ENCODE measurements around the gene CDCA5.
"Not testable (repeated sequence)": the region's sequence is repeated elsewhere in the genome, so short reads cannot be mapped to it uniquely, and the experiment has no call there.

CDCA5 gene

DNA sequence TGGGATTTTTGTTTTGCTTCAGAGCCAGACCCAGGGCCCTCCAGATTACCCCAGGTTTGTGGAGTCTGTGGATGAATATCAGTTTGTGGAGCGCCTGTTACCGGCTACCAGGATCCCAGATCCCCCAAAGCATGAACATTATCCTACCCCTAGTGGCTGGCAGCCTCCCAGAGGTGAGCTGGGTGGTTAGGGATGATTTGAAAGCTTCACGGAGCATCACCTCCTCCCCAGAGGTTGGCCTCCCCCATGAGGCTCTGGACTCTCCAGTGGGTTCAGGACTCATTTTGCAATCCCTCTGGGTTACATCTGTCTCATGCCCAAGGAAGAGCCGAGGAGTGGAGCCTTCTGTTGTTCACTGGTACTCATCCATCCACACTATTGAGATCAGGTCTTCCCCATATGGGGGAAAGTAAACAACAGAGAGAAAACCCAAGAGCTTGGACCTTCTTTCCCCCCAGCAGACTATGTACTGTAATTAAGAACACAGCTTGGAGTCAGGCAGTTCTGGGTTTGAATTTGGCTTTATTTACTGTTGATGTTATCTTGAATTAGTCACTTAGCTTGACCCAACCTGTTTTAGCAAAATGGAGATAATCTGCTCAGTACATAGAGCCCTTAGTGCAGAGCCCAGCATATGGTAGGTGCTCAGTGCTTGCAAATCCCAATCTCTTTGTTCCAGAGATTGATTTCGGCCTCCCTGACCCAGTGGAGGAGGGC, 40.8 kb upstream of the CDCA5 start:
- Histone ChIP-seq H3K27me3 (ENCODE audit: insufficient read depth, insufficient read length) (no peaks in the 10 kb centered on the region), H3K9me3 (ENCODE audit: insufficient read depth, low read length) (no peaks in the 10 kb centered on the region), H3K4me1 (ENCODE audit: insufficient read depth, insufficient read length) (peaks cover 12% of the 10 kb centered on the region), H3K4me3 (ENCODE audit: insufficient read length, low read depth) (no peak overlapping the region), H3K9ac (ENCODE audit: insufficient read length, low read depth) (no peak overlapping the region), H3K36me3 (ENCODE audit: insufficient read depth, insufficient read length, low read length) (peaks cover 84% of the 10 kb centered on the region)
- DNase-seq (ENCODE audit: low read depth, low spot score), result no peak
- TF ChIP-seq YY1 (IDR thresholded peaks at IDR 0.05; ENCODE audit: insufficient read depth, insufficient read length), result no peak
- TF ChIP-seq SUZ12 (IDR thresholded peaks at IDR 0.05; ENCODE audit: extremely low read depth, insufficient read depth, insufficient read length), result no peak
- TF ChIP-seq ZNF274 (IDR thresholded peaks at IDR 0.05; ENCODE audit: low read depth, low read length), result no peak

DNA sequence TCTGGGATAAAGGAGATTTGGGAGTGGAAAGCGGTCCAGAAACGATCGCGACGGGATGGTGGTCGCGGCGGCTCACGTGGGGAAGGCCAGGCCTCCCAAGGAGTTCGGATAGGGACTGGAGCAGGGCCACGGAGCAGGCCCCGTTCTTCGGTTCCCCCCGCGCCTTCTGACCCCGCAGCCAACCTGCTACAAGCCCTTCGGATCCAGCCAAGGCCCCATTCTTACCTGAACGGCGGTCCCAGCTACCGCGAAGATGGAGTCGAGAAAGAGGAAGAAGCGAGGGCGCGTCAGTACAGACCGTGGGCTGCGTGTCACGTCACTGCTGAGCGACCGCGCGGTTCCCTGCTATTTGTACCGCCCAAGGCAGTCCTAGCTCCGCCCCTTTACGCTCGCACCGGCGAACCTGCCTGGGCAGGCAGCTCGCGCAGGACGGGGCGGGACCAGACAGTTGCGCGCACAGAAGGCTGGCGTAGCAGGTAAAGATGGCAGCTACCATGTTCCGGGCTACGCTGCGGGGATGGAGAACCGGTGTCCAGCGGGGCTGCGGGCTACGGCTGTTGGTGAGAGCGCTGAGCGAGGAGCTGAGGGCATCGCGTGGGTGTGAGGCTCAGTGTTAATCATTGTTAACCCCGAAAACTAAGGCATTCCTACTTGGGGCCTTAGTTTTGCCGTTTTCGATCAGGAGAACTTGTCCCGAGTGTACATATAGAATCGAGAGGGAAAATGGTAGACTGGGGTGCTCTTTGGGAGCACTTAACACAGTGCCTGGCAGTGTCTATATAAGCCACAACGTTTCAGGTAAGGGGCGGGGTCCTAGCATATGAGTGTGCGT, 38.2 kb upstream of the CDCA5 start, which contains the start of the genes FAU and MRPL49:
FAU (minus strand) TSS at position 270 of the 832 bp plus-strand sequence. CDS start 321 bp downstream, outside the sequence.
MRPL49 (plus strand) TSS at position 457 of the 832 bp plus-strand sequence; CDS start at position 483, 26 bp downstream.
- Histone ChIP-seq H3K4me3 (ENCODE audit: insufficient read length, low read depth) (peak within 1 kb of the TSS; percentile 97), H3K27me3 (ENCODE audit: insufficient read depth, insufficient read length) (no peaks in the 10 kb centered on the region), H3K4me1 (ENCODE audit: insufficient read depth, insufficient read length) (peaks cover 11% of the 10 kb centered on the region), H3K9me3 (ENCODE audit: insufficient read depth, low read length) (no peaks in the 10 kb centered on the region), H3K9ac (ENCODE audit: insufficient read length, low read depth) (peak within 1 kb of the TSS; percentile 98), H3K36me3 (ENCODE audit: insufficient read depth, insufficient read length, low read length) (peaks cover 74% of the 10 kb centered on the region)
- DNase-seq (ENCODE audit: low read depth, low spot score), result peak; percentile 100
- TF ChIP-seq ZNF274 (IDR thresholded peaks at IDR 0.05; ENCODE audit: low read depth, low read length) (no peak), YY1 (IDR thresholded peaks at IDR 0.05; ENCODE audit: insufficient read depth, insufficient read length) (peak; percentile 84)

DNA sequence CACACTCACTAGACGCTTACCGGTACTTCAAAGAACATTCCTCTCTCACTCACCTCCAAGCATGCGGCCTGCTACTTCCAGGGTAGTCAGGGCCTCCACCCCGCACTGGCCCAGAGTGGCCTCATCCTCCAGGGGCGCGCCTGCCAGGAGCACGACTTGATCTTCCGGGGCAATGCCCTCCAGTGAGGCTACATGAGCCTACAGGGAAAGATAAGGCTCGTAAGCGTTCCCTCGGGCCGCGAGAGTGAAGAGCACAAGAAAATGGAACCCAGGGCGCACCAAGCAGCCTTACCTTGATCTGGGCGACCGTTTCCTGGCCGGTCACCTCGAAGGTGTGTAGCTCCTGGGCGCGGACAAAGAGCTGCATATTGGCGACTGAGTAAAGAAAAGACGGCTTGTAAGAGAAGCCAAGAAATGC, 37.6 kb upstream of the CDCA5 start:
- Histone ChIP-seq H3K27me3 (ENCODE audit: insufficient read depth, insufficient read length) (no peaks in the 10 kb centered on the region), H3K36me3 (ENCODE audit: insufficient read depth, insufficient read length, low read length) (peaks cover 71% of the 10 kb centered on the region), H3K9ac (ENCODE audit: insufficient read length, low read depth) (peak overlapping the region; percentile 98), H3K4me3 (ENCODE audit: insufficient read length, low read depth) (peak overlapping the region; percentile 97), H3K4me1 (ENCODE audit: insufficient read depth, insufficient read length) (peaks cover 10% of the 10 kb centered on the region), H3K9me3 (ENCODE audit: insufficient read depth, low read length) (no peaks in the 10 kb centered on the region)
- no peak for TF ChIP-seq YY1 (IDR thresholded peaks at IDR 0.05; ENCODE audit: insufficient read depth, insufficient read length)
- TF ChIP-seq ZNF274 (IDR thresholded peaks at IDR 0.05; ENCODE audit: low read depth, low read length), result no peak
- no peak for TF ChIP-seq SUZ12 (IDR thresholded peaks at IDR 0.05; ENCODE audit: extremely low read depth, insufficient read depth, insufficient read length)
- no peak for DNase-seq (ENCODE audit: low read depth, low spot score)

DNA sequence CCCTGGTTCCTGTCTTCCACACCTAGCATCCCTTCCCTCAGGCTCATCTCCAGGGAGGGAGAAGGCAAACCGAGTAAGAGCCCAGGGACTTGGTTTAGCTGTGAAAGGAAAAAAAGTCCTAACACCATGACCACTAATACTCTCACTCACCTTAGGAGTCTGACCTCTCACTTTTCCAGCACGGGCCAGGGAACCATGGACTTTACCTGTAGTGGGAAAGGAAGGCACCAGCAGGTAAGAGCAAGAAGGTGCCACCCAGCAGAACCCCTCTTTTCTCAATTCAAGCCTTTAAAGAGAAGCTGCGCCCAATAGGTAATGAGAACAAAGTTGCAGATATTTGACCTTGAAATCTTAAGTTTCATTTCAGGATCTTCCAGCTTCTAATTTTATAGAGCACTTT, 37.0 kb upstream of the CDCA5 start:
- no peak for DNase-seq (ENCODE audit: low read depth, low spot score)
- no peaks in the 10 kb centered on the region for H3K27me3 ChIP-seq (ENCODE audit: insufficient read depth, insufficient read length)
- H3K9ac ChIP-seq (ENCODE audit: insufficient read length, low read depth), result peak overlapping the region; percentile 98
- TF ChIP-seq YY1 (IDR thresholded peaks at IDR 0.05; ENCODE audit: insufficient read depth, insufficient read length), result no peak
- H3K4me1 ChIP-seq (ENCODE audit: insufficient read depth, insufficient read length), result peaks cover 12% of the 10 kb centered on the region
- no peaks in the 10 kb centered on the region for H3K9me3 ChIP-seq (ENCODE audit: insufficient read depth, low read length)
- peaks cover 71% of the 10 kb centered on the region for H3K36me3 ChIP-seq (ENCODE audit: insufficient read depth, insufficient read length, low read length)
- peak overlapping the region; percentile 97 for H3K4me3 ChIP-seq (ENCODE audit: insufficient read length, low read depth)

DNA sequence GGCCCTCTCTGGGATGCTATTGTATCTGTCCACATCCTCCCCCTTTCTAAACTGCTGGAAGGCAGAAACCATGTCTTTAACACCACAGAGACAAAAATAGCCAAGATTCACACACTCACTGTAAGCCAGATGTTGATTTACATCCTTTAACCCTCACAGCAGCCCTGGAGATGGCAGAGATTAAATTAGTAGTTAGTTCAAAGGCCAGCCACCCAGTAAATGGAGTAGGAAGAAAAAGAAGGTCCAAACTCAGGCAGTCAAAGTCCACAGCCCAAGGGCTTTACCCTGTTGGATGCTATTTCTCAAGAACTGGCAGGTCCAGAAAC, 35.8 kb upstream of the CDCA5 start:
- Histone ChIP-seq H3K36me3 (ENCODE audit: insufficient read depth, insufficient read length, low read length) (peaks cover 71% of the 10 kb centered on the region), H3K9ac (ENCODE audit: insufficient read length, low read depth) (peak overlapping the region; percentile 98), H3K4me3 (ENCODE audit: insufficient read length, low read depth) (no peak overlapping the region), H3K9me3 (ENCODE audit: insufficient read depth, low read length) (no peaks in the 10 kb centered on the region), H3K4me1 (ENCODE audit: insufficient read depth, insufficient read length) (peaks cover 19% of the 10 kb centered on the region), H3K27me3 (ENCODE audit: insufficient read depth, insufficient read length) (no peaks in the 10 kb centered on the region)
- TF ChIP-seq ZNF274 (IDR thresholded peaks at IDR 0.05; ENCODE audit: low read depth, low read length), result no peak
- no peak for TF ChIP-seq YY1 (IDR thresholded peaks at IDR 0.05; ENCODE audit: insufficient read depth, insufficient read length)
- no peak for TF ChIP-seq SUZ12 (IDR thresholded peaks at IDR 0.05; ENCODE audit: extremely low read depth, insufficient read depth, insufficient read length)
- DNase-seq (ENCODE audit: low read depth, low spot score), result no peak

DNA sequence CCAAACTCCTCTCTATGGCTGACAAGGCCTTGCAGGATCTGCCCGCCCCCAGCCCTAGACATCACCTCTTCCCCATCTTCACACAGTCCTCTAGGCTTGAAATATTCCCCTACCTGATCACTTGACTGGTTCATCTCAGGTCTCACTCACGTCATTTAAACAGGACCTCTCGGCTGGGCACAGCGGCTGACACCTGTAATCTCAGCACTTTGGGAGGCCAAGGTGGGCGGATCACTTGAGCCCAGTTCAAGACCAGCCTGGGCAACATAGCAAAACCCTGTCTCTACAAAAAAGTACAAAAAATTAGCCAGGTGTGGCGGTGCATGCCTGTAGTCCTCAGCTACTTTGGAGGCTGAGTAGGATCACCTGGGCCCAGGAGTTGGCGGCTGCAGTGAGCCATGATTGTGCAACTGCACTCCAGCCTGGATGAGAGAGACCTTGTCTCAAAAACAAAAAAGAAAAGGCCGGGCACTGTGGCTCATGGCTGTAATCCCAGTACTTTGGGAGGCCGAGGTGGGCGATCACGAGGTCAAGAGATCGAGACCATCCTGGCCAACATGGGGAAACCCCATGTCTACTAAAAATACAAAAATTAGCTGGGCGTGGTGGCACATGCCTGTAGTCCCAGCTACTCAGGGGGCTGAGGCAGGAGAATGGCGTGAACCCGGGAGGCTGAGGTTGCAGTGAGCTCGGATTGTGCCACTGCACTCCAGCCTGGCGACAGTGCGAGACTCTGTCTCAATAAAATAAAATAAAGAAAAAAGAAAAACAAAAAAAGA, 35.2 kb upstream of the CDCA5 start:
- H3K9me3 ChIP-seq (ENCODE audit: insufficient read depth, low read length); H3K9ac ChIP-seq (ENCODE audit: insufficient read length, low read depth); DNase-seq (ENCODE audit: low read depth, low spot score); H3K27me3 ChIP-seq (ENCODE audit: insufficient read depth, insufficient read length); H3K4me3 ChIP-seq (ENCODE audit: insufficient read length, low read depth): not testable (repeated sequence)
- Histone ChIP-seq H3K4me1 (ENCODE audit: insufficient read depth, insufficient read length) (peaks cover 20% of the 10 kb centered on the region), H3K36me3 (ENCODE audit: insufficient read depth, insufficient read length, low read length) (peaks cover 71% of the 10 kb centered on the region)

All from NT2/D1 (cell line).